GM20000 (cell line): ENCODE results near the gene LDHAL6B.

Experiments used
- DNase-seq: peaks from one replicate; pipeline ENCODE4 v3.0.0; 2012; ENCODE audit warnings: low spot score
- CTCF ChIP-seq: IDR thresholded peaks from 2 replicates; pipeline ENCODE4 v1.5.1; 2012; ENCODE audit warnings: mild to moderate bottlenecking, control low read depth; ENCODE audit errors: extremely low read depth, missing control alignments

LDHAL6B gene

GRCh38 chr15:59230531-59231055, 23.9 kb downstream of the LDHAL6B start:
- no peak for DNase-seq
- no peak for TF ChIP-seq CTCF

- TF ChIP-seq CTCF: no peak
- DNase-seq: no peak
Measured at GRCh38 chr15:59232476-59232875, 25.8 kb downstream of the LDHAL6B start.

GRCh38 chr15:59236394-59236793, 29.8 kb downstream of the LDHAL6B start:
- no peak for TF ChIP-seq CTCF
- DNase-seq: no peak

- DNase-seq: peak; percentile 56
- no peak for TF ChIP-seq CTCF
Measured at GRCh38 chr15:59237119-59237855, 30.6 kb downstream of the LDHAL6B start.

- DNase-seq: no peak
- no peak for TF ChIP-seq CTCF
Measured at GRCh38 chr15:59237924-59238331, 31.3 kb downstream of the LDHAL6B start.

GRCh38 chr15:59240036-59240435, 33.4 kb downstream of the LDHAL6B start:
- no peak for TF ChIP-seq CTCF
- DNase-seq: no peak

GRCh38 chr15:59242649-59243048, 36.0 kb downstream of the LDHAL6B start:
- TF ChIP-seq CTCF: no peak
- no peak for DNase-seq
